ENCODE results near the gene SLC52A3. TPM values are rescaled to one million over a fixed set of nuclear protein-coding genes. Genes with fewer than 3 reads are reported as not detected.

Gene SLC52A3
- total and polyA plus RNA-seq, 2 of the 13 experiments (the other 11 are each of a cell fraction or from before 2014, with no cell fraction given), result 0.03 TPM; not detected in 1

DNA sequence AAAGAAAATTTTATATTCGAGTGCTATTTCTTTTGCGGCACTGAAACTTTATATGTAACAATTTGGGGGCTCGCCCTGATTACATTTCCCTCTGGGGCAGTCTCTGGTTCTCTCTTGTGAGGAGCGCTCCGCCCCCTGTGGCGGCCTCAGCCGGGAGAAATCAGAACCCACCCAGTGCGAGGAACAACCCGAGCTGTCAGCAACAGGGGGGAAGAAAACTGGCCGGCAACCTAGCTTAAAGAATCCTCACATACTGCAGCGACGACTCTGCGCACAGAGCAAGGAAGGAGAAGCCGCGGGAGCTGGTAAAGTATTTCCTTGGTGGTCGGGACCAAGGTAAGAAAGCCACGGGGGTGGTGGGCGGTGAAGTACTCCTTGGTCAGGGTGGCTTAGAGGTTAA, 23.9 kb upstream of the SLC52A3 start:
- intact Hi-C loops (cut with micrococcal nuclease; ENCODE audit: unreplicated experiment), result no loop called here
- Histone ChIP-seq H3K4me1 (ENCODE audit: insufficient read depth, low read length) (no peaks in the 10 kb centered on the region), H3K9me3 (ENCODE audit: low read length) (no peaks in the 10 kb centered on the region), H3K27ac (ENCODE audit: extremely low read length, insufficient read depth, low read length) (no peak overlapping the region), H3K36me3 (replicated peaks in 1 of 2; ENCODE audit: control insufficient read depth in 1 of 2, insufficient read depth in 2 of 2, low read length in 2 of 2) (no peaks in the 10 kb centered on the region), H3K79me2 (ENCODE audit: insufficient read depth, low read length) (no peaks in the 10 kb centered on the region), H3K4me3 (replicated peaks in 1 of 3; ENCODE audit: insufficient read depth in 1 of 3, low read depth in 2 of 3, low read length in 3 of 3) (no peak overlapping the region), H3K4me2 (ENCODE audit: low read depth, low read length) (no peak overlapping the region), H2AFZ (ENCODE audit: low read length) (no peak overlapping the region), H4K20me1 (ENCODE audit: insufficient read depth, low read length) (no peaks in the 10 kb centered on the region), H3K27me3 (ENCODE audit: control insufficient read depth in 1 of 2, insufficient read depth in 2 of 2, low read length in 2 of 2) (peaks cover 2 to 42% of the 10 kb centered on the region in 2 experiments; a peak in 3 of 5 replicates), H3K9ac (ENCODE audit: insufficient read depth, low read depth, low read length) (no peak overlapping the region)
- DNase-seq (ENCODE audit: low spot score) (no peak), FAIRE-seq (no peak), ATAC-seq (no peak)
- 43% methylated on average over 18 of the region's 18 CpGs for WGBS (ENCODE audit: low lambda C conversion rate)
- POLR2A ChIA-PET, result no interaction called here
- no TSS peak for BruUV-seq (replicated peaks)
- CTCF ChIA-PET (ENCODE audit: low intra/inter-chr PET ratio, low total read pairs), result no interaction called here
- in situ Hi-C loops (cut with HindIII; ENCODE audit: extremely low pct_ligation_motif_present, low pct_unique_long_range_greater_than_20kb), result no loop called here
- TF ChIP-seq TGIF2 (CRISPR knock-in tag; IDR thresholded peaks at IDR 0.05) (no peak), ZHX1 (CRISPR knock-in tag; IDR thresholded peaks at IDR 0.05; ENCODE audit: low read depth) (no peak), ZNF343 (CRISPR knock-in tag; IDR thresholded peaks at IDR 0.05) (no peak), SP5 (CRISPR knock-in tag; IDR thresholded peaks at IDR 0.05; ENCODE audit: borderline replicate concordance, low read depth) (no peak), GPN1 (CRISPR knock-in tag; IDR thresholded peaks at IDR 0.05; ENCODE audit: borderline replicate concordance) (no peak), ZIK1 (CRISPR knock-in tag; IDR thresholded peaks at IDR 0.05; ENCODE audit: borderline replicate concordance, low read depth) (no peak), SOX5 (CRISPR knock-in tag; IDR thresholded peaks at IDR 0.05; ENCODE audit: borderline replicate concordance) (no peak), IKZF1 (IDR thresholded peaks at IDR 0.05) (no peak), ZNF780A (CRISPR knock-in tag; IDR thresholded peaks at IDR 0.05) (no peak), CHCHD3 (CRISPR knock-in tag; IDR thresholded peaks at IDR 0.05) (no peak), ZNF451 (CRISPR knock-in tag; IDR thresholded peaks at IDR 0.05) (no peak), KAT8 (CRISPR knock-in tag; IDR thresholded peaks at IDR 0.05) (no peak)
- TF ChIP-seq, protein P1, sequence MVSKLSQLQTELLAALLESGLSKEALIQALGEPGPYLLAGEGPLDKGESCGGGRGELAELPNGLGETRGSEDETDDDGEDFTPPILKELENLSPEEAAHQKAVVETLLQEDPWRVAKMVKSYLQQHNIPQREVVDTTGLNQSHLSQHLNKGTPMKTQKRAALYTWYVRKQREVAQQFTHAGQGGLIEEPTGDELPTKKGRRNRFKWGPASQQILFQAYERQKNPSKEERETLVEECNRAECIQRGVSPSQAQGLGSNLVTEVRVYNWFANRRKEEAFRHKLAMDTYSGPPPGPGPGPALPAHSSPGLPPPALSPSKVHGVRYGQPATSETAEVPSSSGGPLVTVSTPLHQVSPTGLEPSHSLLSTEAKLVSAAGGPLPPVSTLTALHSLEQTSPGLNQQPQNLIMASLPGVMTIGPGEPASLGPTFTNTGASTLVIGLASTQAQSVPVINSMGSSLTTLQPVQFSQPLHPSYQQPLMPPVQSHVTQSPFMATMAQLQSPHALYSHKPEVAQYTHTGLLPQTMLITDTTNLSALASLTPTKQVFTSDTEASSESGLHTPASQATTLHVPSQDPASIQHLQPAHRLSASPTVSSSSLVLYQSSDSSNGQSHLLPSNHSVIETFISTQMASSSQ (IDR thresholded peaks at IDR 0.05; ENCODE audit: low read depth), result no peak
- TF ChIP-seq, protein P1 (CRISPR knock-in tag; IDR thresholded peaks at IDR 0.05; ENCODE audit: borderline replicate concordance), result no peak
- TF ChIP-seq, protein P2, sequence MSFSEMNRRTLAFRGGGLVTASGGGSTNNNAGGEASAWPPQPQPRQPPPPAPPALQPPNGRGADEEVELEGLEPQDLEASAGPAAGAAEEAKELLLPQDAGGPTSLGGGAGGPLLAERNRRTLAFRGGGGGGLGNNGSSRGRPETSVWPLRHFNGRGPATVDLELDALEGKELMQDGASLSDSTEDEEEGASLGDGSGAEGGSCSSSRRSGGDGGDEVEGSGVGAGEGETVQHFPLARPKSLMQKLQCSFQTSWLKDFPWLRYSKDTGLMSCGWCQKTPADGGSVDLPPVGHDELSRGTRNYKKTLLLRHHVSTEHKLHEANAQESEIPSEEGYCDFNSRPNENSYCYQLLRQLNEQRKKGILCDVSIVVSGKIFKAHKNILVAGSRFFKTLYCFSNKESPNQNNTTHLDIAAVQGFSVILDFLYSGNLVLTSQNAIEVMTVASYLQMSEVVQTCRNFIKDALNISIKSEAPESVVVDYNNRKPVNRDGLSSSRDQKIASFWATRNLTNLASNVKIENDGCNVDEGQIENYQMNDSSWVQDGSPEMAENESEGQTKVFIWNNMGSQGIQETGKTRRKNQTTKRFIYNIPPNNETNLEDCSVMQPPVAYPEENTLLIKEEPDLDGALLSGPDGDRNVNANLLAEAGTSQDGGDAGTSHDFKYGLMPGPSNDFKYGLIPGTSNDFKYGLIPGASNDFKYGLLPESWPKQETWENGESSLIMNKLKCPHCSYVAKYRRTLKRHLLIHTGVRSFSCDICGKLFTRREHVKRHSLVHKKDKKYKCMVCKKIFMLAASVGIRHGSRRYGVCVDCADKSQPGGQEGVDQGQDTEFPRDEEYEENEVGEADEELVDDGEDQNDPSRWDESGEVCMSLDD (CRISPR knock-in tag; IDR thresholded peaks at IDR 0.05; ENCODE audit: borderline replicate concordance), result no peak
- TF ChIP-seq, protein P3, sequence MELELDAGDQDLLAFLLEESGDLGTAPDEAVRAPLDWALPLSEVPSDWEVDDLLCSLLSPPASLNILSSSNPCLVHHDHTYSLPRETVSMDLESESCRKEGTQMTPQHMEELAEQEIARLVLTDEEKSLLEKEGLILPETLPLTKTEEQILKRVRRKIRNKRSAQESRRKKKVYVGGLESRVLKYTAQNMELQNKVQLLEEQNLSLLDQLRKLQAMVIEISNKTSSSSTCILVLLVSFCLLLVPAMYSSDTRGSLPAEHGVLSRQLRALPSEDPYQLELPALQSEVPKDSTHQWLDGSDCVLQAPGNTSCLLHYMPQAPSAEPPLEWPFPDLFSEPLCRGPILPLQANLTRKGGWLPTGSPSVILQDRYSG (CRISPR knock-in tag; IDR thresholded peaks at IDR 0.05), result no peak
